Epidermal melanocyte (primary cell): ENCODE data around the gene E2F4.

Experiments used
- DNase-seq: peaks from one replicate; pipeline ENCODE4 v3.0.0; 2011; ENCODE audit warnings: low spot score; ENCODE audit not compliant: insufficient read length

The E2F4 gene

DNA sequence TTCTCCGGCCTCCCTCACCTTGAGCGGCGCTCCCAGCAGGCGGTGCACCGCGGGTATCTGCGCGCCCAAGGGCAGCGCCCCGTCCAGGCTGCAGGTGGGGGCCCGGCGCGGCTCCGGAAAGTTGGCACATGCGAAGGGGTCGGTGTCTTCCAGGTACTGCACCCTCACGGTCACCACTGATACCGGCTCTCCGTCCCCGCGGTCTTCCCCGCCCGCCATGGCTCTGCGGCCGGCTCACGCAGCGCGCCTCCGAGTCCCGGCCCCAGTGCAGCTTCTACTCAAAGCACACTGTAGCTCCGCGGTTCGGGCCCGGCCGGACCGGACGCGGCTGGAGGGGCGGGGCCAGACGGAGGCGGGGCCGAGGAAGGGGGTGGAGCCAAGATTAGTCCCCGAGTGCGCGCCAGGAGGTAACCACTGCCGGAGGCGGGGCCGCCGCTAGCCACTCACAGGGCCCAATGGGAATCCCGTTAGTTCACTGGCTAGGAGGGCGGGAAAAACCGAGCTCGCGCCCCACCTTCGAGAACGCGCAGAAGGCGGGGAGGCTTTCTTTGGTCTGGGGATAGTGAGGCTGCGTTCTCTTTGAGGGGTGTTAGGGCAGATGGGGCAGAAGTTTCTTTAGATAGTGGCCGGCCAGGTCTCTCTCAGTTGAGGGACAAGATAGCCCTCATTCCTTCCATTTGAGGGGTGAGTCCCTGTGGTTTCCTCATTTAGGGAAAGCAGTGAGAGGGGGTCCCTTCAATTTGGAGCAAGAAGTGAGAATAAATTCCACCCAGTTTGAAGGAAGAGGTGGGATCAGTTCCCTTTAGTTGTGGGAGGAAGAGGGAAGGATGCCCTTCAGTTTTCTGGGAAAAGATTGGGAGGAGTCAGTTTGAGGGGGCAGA, 55.5 kb downstream of the E2F4 start, which contains the start of gene FHOD1:
TSS of gene FHOD1 (minus strand) at position 290 of the 881 bp plus-strand sequence. CDS start at position 219, 71 bp downstream.
- peak; percentile 85 for DNase-seq

DNA sequence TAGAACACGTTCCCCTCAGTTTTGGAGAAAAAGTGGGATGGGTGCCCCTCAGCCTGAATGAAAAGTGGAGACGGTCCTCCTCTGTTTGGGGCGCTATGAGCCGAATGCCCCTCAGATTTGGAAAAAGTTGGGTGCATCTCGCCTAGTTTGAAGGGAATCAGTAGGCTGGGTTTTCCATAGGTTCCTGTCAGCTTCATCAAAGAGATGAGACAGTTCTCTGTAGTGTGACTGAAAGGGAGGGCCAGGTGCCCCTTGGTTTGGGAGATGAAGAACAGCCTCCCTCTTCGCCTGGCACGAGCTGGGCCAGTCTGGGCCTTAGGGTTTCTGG, 56.1 kb downstream of the E2F4 start:
- DNase-seq: no peak
